ENCODE results near the gene PCNX3. TPM values are rescaled to one million over a fixed set of nuclear protein-coding genes. Genes with fewer than 3 reads are reported as not detected.

Gene PCNX3
- total RNA-seq, 4 donors from 2014 or later = 56.4 to 89.0 (median 62.4) TPM

DNA sequence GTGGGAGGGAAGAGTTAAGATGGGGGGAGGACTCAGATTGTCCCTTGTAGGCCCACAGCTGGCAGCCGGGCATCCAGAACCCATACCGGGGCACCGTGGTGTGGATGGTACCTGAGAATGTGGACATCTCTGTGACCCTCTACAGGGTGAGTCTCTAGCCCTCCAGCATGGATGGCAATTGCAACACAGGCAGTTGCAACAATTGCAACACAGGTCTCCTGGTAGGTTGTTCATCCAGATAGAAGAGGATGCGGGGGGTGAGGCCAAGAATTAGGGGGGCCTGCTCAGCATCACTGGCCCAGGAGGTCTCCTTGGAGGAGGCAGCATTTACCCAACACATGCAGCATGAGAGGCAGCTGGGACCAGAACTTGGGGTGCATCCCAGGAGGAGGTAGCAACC lies 36.3 kb upstream of the PCNX3 start:
- TF ChIP-seq, protein P1, sequence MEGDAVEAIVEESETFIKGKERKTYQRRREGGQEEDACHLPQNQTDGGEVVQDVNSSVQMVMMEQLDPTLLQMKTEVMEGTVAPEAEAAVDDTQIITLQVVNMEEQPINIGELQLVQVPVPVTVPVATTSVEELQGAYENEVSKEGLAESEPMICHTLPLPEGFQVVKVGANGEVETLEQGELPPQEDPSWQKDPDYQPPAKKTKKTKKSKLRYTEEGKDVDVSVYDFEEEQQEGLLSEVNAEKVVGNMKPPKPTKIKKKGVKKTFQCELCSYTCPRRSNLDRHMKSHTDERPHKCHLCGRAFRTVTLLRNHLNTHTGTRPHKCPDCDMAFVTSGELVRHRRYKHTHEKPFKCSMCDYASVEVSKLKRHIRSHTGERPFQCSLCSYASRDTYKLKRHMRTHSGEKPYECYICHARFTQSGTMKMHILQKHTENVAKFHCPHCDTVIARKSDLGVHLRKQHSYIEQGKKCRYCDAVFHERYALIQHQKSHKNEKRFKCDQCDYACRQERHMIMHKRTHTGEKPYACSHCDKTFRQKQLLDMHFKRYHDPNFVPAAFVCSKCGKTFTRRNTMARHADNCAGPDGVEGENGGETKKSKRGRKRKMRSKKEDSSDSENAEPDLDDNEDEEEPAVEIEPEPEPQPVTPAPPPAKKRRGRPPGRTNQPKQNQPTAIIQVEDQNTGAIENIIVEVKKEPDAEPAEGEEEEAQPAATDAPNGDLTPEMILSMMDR (IDR thresholded peaks at IDR 0.05) = no peak
- no peak for TF ChIP-seq POLR2AphosphoS5 (IDR thresholded peaks at IDR 0.05)
- TF ChIP-seq EP300 (IDR thresholded peaks at IDR 0.05; ENCODE audit: low read depth) = no peak
- no peak for TF ChIP-seq POLR2A (IDR thresholded peaks at IDR 0.05)
- Histone ChIP-seq H3K9me3 (no peaks in the 10 kb centered on the region), H3K27me3 (no peaks in the 10 kb centered on the region), H3K36me3 (peaks cover 0 to 22% (median 6%) of the 10 kb centered on the region in 4 donors), H3K27ac (peak overlapping the region in 1 of 4 donors; percentile 96), H3K4me3 (no peak overlapping the region), H3K4me1 (peaks cover 25 to 44% (median 35%) of the 10 kb centered on the region in 4 donors)
- WGBS, 2 donors (ENCODE audit: low coverage in 1 of 2) = 71 to 89% methylated on average over 2 to 4 of the region's 4 CpGs
- DNase-seq = peak; percentile 6
- intact Hi-C loops (cut with DNase I; ENCODE audit: low total_unique reads) = loop anchor here (5.0 kb wide), 1 partner anchor 37 kb away; no protein-coding TSS in a partner anchor
- in situ Hi-C loops (cut with MboI; ENCODE audit: low pct_ligation_motif_present in 1 of 4, low pct_unique_long_range_greater_than_20kb in 1 of 4, low sequenced_read_pairs in 3 of 4) = no loop called here

DNA sequence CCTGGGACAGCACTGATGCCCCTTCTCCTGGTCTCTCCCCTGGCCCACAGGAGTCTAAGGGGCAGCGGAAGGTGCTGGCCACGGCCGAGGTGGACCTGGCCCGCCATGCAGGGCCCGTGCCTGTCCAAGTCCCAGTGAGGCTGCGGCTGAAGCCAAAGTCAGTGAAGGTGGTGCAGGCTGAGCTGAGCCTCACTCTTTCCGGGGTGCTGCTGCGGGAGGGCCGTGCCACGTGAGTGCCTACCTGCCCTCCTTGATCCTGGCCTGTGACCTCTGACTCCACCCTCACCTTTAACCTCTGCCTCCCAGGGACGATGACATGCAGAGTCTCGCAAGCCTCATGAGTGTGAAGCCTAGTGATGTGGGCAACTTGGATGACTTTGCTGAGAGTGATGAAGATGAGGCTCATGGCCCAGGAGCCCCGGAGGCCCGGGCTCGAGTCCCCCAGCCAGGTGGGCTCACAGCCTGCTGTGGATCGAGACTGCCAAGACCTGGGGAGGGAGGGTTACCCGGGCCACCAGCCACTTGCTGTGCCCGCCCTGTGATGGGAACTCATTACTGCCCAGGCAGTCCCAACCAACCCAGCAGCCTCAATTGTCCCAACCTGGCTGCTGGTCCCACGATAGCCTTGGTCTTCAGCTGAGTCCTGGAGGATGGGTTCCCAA lies 35.4 kb upstream of the PCNX3 start:
- in situ Hi-C loops (cut with MboI; ENCODE audit: low pct_ligation_motif_present in 1 of 4, low pct_unique_long_range_greater_than_20kb in 1 of 4, low sequenced_read_pairs in 3 of 4) (no loop called here), intact Hi-C loops (cut with DNase I; ENCODE audit: low total_unique reads) (no loop called here)
- Histone ChIP-seq H3K36me3 (peaks cover 0 to 22% (median 6%) of the 10 kb centered on the region in 4 donors), H3K4me1 (peaks cover 22 to 35% (median 29%) of the 10 kb centered on the region in 4 donors), H3K27me3 (no peaks in the 10 kb centered on the region), H3K4me3 (no peak overlapping the region), H3K9me3 (no peaks in the 10 kb centered on the region), H3K27ac (peak overlapping the region in 1 of 4 donors; percentile 3)
- 92% methylated on average over 18 of the region's 19 CpGs; no CpG with 5 or more reads in 1 of the 2 donors for WGBS, 2 donors (ENCODE audit: low coverage in 1 of 2)
- no peak for DNase-seq
- TF ChIP-seq, protein P1 (IDR thresholded peaks at IDR 0.05) = no peak
- TF ChIP-seq POLR2AphosphoS5 (IDR thresholded peaks at IDR 0.05) (no peak), EP300 (IDR thresholded peaks at IDR 0.05; ENCODE audit: low read depth) (no peak), POLR2A (IDR thresholded peaks at IDR 0.05) (no peak)

DNA sequence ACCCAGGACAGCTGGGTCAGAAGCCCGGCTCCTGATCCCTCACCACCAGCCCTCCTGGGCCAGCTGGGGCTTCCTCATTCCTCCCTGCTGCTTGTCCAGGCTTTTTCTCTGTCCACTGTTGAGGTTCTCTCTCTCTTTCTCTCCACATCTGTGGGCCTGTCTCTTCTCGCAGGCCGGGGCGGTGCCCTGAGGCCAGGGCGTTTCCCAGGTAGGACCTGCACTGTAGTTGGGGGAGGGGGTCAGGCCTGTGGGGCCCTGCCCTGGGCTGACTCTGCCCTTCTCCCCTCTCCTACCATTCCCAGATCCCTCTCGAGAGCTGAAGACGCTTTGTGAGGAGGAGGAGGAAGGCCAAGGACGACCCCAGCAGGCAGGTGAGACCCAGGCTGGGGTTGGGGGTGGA lies 34.8 kb upstream of the PCNX3 start:
- intact Hi-C loops (cut with DNase I; ENCODE audit: low total_unique reads) (no loop called here), in situ Hi-C loops (cut with MboI; ENCODE audit: low pct_ligation_motif_present in 1 of 4, low pct_unique_long_range_greater_than_20kb in 1 of 4, low sequenced_read_pairs in 3 of 4) (no loop called here)
- Histone ChIP-seq H3K27me3 (no peaks in the 10 kb centered on the region), H3K4me1 (peaks cover 21 to 33% (median 26%) of the 10 kb centered on the region in 4 donors), H3K9me3 (no peaks in the 10 kb centered on the region), H3K27ac (peak overlapping the region in 1 of 4 donors; percentile 3), H3K4me3 (no peak overlapping the region), H3K36me3 (peaks cover 0 to 22% (median 6%) of the 10 kb centered on the region in 4 donors)
- 94% methylated on average over 8 of the region's 8 CpGs; no CpG with 5 or more reads in 1 of the 2 donors for WGBS, 2 donors (ENCODE audit: low coverage in 1 of 2)
- no peak for TF ChIP-seq POLR2A (IDR thresholded peaks at IDR 0.05)
- TF ChIP-seq EP300 (IDR thresholded peaks at IDR 0.05; ENCODE audit: low read depth) = no peak
- no peak for TF ChIP-seq POLR2AphosphoS5 (IDR thresholded peaks at IDR 0.05)
- TF ChIP-seq, protein P1 (IDR thresholded peaks at IDR 0.05) = no peak
- no peak for DNase-seq

DNA sequence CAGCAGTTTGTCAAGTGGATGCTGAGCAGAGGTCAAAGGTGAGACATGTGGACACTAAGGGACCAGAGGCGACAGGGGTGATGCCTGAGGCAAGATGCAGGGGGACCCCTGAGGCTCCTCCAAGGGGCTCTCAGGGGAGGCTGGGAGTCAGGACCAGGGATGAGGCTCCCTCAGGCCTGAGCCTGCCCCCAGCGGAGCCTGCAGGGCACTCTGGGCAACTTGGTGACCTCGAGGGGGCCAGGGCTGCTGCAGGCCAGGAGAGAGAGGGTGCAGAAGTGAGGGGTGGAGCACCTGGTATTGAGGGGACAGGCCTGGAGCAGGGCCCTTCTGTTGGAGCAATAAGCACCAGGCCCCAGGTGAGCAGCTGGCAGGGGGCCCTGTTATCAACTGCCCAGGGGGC lies 33.6 kb upstream of the PCNX3 start:
- Histone ChIP-seq H3K27me3 (no peaks in the 10 kb centered on the region), H3K36me3 (peaks cover 0 to 22% (median 6%) of the 10 kb centered on the region in 4 donors), H3K27ac (peak overlapping the region in 2 of 4 donors; percentile 3), H3K9me3 (no peaks in the 10 kb centered on the region), H3K4me1 (peaks cover 18 to 37% (median 30%) of the 10 kb centered on the region in 4 donors), H3K4me3 (no peak overlapping the region)
- DNase-seq = no peak
- TF ChIP-seq POLR2A (IDR thresholded peaks at IDR 0.05) = no peak
- TF ChIP-seq, protein P1 (IDR thresholded peaks at IDR 0.05) = no peak
- no peak for TF ChIP-seq EP300 (IDR thresholded peaks at IDR 0.05; ENCODE audit: low read depth)
- no peak for TF ChIP-seq POLR2AphosphoS5 (IDR thresholded peaks at IDR 0.05)
- intact Hi-C loops (cut with DNase I; ENCODE audit: low total_unique reads) (no loop called here), in situ Hi-C loops (cut with MboI; ENCODE audit: low pct_ligation_motif_present in 1 of 4, low pct_unique_long_range_greater_than_20kb in 1 of 4, low sequenced_read_pairs in 3 of 4) (no loop called here)
- 92% methylated on average over 3 of the region's 3 CpGs; no CpG with 5 or more reads in 1 of the 2 donors for WGBS, 2 donors (ENCODE audit: low coverage in 1 of 2)
